Heart left ventricle (tissue), 13 donors: Measurements from ENCODE around the gene RRM1.

Source experiments
- POLR2A ChIP-seq, 2 donors: fragments of 450-650 bp; IDR thresholded peaks; one replicate each; pipeline ENCODE4 v1.6.1; 2017; ENCODE audit warnings: antibody characterized with exemption in 2 of 2, mild to moderate bottlenecking in 2 of 2, moderate library complexity in 2 of 2
- TF ChIP-seq, protein P1 (sequence below), 12 donors: fragments of 200-600 bp; sonication (generic) in 4 of 12; IDR thresholded peaks; one replicate each; pipeline versions ENCODE4 v1.5.0 to v1.8.0; 2018 to 2022; ENCODE audit warnings: antibody characterized with exemption in 12 of 12, mild to moderate bottlenecking in 5 of 12
- donor health status: ischemic (EF 13 %, LVEDD 7.1; RV severe dilation, severe dysfunction).
- donor health status: DM: no; HTN: yes; CAD: no.
- donor health status: DM: no; HTN: no; CAD: no.
- donor health status: ischemic (EF 25% LVEDD 6.9; RV normal size, moderate dysfunction).
- donor health status: ischemic (EF 25% LVEDD 5.7; RV mildly dilated, moderate dysfunction).
- donor health status: ischemic (EF 35%, LVEDD 5.7; RV mildly dilated, moderate dysfunction).
- donor health status: nonischemic (EF 11% LVEDD 7.7; RV severe dilation, severe dysfunction).
- donor health status: DM: yes; HTN: yes; CAD: no.
- donor health status: PGD.
- donor health status: ischemic (EF 29% LVEDD 5.4; RV normal size, mild dysfunction).
- donor health status: nonischemic (EF 23%, LVEDD 6.1; RV moderate dilation, normal function).

DNA sequence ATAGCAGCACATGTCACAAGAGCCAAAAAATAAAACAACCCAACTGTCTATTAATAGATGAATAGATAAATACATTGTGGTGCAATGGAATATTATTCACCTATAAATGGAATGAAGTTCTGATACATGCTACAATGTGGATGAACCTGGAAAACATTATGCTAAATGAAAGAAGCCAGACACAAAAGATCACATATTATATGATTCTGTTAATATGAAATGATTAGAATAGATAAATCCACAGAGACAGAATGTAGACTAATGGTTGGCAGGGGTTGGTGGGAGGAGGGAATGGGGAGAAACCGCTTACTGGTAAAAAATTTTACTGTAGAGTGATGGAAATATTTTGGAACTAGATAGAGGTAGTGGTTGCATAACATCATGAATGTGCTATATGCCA is 32.9 kb upstream of the RRM1 start:
- TF ChIP-seq POLR2A (IDR thresholded peaks at IDR 0.05): no peak
- TF ChIP-seq, protein P1, sequence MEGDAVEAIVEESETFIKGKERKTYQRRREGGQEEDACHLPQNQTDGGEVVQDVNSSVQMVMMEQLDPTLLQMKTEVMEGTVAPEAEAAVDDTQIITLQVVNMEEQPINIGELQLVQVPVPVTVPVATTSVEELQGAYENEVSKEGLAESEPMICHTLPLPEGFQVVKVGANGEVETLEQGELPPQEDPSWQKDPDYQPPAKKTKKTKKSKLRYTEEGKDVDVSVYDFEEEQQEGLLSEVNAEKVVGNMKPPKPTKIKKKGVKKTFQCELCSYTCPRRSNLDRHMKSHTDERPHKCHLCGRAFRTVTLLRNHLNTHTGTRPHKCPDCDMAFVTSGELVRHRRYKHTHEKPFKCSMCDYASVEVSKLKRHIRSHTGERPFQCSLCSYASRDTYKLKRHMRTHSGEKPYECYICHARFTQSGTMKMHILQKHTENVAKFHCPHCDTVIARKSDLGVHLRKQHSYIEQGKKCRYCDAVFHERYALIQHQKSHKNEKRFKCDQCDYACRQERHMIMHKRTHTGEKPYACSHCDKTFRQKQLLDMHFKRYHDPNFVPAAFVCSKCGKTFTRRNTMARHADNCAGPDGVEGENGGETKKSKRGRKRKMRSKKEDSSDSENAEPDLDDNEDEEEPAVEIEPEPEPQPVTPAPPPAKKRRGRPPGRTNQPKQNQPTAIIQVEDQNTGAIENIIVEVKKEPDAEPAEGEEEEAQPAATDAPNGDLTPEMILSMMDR (IDR thresholded peaks at IDR 0.05): no peak
